HG03378 (cell line): ENCODE data around the gene SYK.

Experiments used
- ATAC-seq: cut with Tn5 transposase; IDR thresholded peaks from one replicate; pipeline ENCODE4 v1.9.1; 2021; ENCODE audit warnings: mild to moderate bottlenecking, moderate library complexity; ENCODE audit not compliant: unreplicated experiment

The SYK gene

DNA sequence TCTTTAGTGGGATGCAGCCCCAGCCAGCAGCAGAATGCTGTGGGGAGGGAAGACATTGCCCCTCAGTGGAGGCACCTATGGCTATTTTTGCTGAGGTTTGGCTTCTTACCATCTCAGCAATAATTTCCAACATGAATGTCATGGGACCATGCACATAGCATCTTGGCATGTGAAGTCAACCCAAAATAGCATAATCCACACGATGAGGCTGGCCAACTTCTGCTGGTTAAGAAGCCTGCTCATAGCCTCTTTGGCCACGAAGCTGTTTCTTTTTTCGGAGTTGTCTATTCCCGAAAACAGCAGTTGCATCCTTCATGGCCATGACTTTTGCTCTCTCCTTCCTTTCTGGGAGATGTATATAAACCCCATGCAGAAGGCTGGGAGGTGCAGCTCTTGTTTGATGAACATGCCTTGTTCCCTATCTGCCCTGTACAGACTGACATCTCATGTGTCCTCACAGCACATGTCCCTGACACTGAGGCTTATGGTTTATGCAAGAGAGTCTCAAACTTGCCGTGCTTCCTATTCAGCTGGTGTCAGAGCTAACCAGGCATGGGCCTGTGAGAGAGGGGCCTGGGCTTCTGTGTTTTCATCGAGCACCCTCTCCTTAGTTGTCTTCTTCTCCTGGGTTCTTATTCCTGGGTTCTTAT, 45.3 kb downstream of the SYK start:
- no peak for ATAC-seq

DNA sequence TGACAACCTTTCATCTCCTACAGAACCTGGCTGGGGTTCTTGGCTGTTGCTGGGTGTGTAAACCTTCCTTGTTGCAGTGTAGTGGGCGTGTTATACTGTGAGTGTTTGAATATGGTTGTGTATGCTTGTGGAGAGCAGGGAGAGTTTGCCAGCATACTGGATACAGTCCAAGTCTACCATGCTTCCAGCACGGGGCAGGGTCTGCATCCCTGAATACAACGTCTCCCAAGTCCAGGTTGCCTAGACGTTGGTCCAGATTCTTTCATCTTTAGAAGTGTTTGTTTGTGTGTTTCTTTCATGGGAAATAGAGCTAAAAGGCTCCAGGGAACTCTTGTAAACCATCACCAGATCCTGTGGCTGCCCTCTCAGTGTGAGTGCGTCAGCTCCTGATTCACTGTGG, 46.4 kb downstream of the SYK start:
- no peak for ATAC-seq

DNA sequence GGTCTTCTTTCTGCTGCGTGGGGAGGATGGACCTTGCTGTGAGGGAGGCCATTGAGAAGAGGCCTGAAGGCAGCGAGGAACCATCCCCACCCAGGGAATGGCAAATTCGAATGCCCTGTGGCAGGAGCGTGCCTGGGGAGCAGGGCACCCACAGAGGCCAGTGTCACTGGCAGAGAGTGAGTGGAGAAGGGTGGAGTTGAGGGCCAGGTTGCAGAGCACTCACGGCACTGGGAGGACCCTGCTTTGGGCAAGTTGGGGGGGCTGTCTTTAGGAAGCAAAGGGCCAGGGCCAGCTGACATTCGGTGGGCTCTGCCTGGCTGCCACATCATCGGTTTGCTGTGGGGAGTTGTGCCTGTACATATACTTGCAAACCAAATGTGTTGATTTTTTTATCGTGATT, 47.2 kb downstream of the SYK start:
- no peak for ATAC-seq

DNA sequence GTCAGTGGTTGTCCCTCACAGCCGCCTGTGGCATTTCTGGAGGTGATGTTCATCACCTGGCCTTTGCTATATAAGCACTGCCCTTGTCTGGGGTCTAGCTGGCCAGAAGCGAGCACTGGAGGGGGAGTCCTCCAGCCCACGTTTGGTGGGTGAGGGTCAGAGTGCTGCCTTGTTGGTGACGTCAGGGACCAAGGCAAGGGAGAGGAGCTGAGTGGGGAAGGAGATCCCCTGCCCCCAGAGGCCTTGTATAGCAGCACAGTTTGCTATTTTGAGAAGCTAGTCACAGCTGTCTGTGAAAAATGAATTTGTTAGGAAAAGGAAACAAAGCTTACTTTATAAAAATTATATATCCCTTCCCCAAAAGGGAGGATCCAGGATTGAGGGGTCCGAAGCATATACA, 49.8 kb downstream of the SYK start:
- ATAC-seq = no peak

DNA sequence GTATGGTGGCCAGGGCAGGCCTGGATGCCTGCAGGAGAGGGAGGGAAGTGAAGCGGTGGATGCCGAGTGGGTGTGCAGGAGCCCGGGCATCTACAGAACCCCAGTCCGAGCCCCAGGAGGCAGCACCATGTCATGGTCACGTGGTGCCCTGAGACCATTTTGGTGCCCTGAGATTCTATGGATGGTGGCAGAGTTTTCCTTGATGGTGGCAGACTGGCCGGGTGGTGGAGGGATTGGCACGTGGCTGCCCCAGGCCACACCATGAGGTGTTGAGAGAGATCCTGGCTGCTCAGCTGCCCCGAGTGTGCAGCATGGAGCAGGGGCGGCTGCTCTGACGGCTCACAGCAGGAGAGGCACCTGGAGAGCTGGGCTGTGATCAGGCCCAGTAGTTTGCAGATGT, 52.3 kb downstream of the SYK start:
- no peak for ATAC-seq

DNA sequence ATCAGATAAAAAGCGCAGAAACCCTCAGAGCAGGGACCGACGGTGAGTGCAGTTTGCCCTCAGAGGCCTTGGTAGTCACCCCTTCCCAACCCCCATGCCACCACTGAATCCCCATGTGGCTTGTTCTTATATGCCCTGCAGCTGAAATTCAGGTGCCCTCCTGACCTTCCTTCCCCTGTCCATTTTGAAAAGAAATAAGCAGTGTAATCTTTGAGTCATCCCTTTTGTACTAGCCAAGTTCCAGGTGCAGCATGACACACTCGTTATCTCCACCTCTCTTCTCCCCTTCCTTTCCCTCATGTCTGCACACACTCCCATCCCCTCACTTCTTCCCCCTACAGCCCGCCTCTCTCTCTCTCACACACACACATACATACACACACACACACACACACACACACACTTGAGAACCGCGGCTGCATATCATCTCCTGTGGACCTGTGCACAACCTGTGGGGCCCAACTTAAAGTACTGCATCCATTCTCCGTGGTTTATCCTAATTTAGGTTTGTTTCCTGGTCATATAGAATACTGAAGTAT, 53.1 kb downstream of the SYK start:
- ATAC-seq = no peak

DNA sequence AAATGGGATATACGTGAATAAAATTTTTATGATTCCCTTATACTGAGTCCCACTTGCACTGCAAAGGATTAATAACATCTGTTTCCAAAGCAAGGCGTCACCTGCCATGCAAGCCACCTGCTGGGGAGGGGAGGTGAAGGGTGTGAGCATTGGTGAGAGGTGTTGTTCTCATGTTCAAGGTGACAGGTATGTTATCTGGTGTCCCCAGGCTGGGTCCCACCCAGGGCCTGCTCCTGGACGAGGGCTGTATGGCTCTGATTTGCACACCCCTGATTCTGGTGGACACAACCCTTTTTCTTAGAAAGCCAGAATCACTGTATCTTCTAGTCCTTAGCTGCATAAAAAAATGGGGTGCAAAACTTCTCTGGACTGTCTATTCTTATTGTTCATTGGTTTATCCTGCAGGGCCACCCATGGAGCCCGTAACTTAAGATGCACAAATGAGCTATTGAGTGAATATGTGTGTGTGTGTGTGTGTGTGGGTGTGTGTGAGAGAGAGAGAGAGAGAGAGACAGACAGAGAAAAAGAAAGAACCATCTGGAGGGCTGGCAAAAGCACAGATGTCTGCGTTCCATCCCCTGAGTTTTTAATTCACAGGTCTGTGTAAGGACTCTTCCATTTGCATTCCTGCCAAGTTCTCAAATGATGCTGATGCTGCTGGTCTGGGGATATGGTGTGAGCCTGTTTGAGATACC, 53.7 kb downstream of the SYK start:
- ATAC-seq = no peak

DNA sequence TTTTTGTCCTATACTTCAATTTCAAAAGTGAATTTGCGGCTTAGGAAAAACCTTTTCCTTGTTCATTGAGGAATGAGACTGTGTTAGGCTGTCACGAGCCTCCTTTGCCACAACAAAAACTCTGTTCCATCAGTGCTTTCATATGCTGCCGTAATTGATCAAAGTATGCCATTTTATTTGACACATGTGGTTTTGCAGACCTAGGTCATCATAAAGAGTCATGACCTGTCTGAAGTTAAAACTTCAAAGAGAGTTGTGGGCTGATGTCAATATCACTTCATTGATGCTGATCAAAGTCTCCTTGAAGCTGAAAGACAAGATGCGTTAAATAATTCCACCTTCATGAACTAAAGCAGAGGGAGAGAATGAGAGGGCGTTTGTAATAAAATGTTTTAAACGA, 55.5 kb downstream of the SYK start:
- ATAC-seq = no peak

DNA sequence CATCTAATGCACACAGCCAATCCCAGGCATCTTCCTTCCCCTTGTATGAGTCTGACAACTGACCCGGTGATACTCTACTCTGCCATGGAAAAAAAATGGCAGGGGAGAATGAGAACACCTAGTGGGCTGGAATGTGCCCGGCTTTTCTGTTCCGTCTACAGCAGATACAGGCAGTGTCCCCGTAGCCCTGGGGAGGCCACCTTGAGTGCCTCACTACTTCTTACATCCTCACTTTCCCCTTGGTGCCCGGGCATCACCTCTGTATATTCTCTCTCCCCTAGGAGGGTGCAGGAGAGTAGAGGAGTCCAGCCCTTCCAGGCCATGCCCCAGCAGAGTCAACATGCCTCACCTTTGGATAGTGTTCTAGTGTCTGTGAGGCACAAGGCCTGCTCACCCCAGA, 56.2 kb downstream of the SYK start:
- no peak for ATAC-seq

DNA sequence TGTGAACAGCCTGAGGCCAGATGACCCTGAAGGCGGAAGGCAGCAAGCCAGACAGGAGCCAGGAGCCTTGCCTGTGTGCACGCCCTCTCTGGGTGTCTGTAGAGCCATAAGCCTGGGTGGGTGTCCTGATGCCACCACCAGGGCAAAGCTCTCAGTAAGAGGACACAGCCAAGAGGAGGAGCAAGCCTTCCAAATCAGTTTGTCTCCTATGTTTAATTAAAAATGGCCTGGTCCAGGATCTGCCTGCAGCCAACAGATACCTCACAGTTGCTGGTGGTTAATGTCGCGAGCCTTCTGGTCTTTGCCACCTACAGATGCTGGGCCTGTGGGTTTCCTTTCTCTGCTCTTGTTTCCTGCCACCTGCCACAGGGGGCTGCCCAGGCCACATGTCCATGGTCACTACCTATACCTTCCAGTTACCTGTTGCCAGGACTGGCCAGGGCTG, 56.9 kb downstream of the SYK start:
- ATAC-seq = no peak

DNA sequence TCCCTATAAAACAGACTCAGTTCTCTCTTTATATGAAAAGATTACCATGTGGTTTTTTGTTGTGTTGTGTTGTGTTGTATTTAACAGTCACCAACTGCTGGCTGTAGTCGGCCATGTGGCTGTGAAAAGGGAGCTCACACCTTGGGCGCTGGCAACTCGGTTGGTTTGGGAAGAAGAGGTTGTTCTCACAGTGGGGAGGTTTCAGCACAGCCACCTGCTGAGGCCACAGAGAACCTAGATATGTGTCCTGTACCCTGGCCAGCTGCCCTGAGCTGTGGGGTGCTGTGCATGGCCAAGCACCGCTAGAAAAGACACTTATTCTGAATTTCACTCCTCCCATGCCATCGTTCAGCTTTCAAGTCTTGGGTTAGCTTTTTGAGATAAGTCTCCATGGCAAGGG, 58.8 kb downstream of the SYK start:
- no peak for ATAC-seq

DNA sequence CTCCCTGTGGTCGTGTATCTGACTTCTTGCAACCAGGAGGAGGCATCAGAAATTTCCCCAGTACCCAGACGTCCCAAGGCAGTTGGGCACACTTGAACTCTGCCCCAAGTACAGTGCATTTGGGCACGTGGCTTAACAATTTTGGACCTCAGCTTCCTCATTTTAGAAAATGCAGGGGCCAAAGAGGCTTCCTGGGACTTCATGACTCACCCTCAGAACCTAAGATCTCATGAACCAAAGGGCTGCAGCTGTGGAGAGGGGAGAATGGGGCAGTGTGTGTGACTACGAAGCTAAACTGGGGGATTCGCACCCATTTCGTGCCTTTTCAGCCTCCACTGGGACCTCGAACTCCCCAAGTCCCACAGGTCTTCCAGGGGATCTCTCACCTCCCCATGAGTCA, 59.2 kb downstream of the SYK start:
- no peak for ATAC-seq

DNA sequence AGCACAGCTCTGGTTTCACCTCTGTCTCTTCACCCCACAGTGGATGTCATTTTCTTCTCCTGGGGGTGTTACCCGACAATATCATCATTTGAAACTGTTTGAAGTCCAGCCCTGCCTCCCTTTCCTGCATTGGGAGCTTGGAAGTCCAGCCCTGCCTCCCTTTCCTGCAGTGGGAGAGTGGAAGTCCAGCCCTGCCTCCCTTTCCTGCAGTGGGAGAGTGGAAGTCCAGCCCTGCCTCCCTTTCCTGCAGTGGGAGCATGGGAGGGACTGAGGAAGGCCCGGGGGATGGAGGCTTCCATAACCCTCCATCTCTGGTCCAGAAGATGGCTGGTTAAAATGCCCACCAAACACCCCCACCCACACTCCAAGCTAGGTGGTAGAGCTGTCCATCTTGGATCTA, 59.8 kb downstream of the SYK start:
- ATAC-seq = no peak

DNA sequence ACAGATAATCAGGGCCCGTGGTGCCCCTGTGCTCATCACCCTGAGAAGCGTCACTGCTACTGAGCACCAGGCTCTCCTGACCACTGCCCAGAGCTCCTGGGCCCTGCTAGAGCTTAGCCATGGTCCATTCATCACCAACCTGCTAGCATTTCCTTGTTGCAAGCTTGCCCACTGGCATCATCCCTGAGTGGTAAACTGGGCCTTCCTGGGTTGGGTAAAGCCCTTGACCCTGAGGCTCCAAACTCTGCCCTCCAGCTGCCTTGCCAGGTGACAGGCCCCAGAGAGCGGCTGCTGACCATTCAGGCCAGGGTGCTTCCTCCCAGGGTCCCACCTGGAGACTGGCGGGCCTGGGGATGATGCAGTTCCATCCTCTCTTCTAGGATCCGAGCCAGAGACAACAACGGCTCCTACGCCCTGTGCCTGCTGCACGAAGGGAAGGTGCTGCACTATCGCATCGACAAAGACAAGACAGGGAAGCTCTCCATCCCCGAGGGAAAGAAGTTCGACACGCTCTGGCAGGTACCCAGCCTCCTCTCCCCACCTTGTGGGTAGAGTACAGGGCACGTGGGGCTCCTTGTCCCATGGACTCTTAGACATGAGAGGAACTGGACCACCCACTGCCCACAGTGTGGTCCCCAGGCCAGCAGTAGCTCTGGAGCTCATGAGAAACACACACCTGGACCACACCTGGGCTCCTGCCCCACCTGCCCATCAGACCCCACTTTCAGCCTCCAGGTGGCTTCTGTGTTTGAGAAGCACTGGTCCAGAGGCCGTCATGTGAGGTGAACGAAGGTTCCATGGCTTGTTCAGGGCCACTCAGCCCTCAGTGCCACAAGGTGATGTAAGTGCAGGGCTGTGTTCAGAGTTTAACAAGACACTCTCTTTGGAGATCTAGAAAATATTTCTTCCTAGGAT, 60.5 kb downstream of the SYK start:
- no peak for ATAC-seq

DNA sequence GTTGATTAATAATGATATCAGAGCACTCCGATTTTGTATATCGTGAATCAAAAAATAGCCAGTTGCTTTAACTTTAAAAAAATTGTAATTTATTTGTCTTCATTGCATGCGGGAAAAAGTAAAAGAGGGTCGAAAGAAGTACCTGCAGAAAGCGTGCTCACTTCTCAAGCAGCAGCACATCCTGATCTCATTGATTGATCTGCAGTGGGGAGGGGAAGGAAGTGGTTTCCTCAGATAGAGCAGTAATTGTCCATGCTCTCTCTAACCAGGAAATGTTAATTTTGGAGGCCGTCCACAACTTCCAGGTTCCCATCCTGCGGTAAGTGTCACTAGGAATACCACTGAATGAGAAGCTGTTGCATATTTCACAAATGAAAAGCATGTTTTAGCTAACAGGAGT, 63.2 kb downstream of the SYK start:
- no peak for ATAC-seq

DNA sequence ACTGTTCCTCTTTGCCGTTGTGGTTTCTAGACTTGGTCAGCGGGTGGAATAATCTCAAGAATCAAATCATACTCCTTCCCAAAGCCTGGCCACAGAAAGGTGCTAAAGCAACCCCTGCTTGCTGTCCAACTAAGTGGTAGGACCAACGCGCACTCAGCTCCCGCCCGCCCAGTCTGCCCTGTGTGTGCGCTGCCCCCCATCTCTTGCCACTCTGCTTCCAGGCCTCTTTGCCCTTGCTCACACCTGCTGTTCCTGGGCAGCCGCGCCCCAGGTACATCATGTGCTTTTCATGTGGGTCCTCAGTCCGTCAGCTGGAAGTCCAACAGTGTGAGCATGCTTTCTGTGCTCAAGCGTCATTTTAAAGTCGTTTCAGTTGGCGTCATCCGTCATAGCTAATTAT, 65.5 kb downstream of the SYK start:
- no peak for ATAC-seq

DNA sequence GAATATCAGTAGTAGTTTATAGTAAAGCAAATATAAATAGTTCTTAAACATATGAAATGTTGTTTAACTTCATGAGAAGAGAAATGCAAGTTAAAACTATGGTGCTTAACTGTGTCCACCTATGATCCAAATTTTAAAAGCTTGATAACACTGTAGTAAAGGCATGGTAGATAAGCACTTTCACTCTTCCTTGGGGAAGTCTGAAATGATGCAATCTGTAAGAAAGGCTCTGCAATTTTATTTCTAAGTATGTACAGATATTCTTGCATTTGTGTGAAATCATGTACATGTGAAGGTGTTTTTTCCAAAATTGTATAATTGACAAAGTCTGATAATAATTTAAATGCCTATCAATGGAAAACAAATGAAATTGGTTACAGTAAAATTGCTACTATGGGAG, 66.9 kb downstream of the SYK start:
- ATAC-seq = no peak

DNA sequence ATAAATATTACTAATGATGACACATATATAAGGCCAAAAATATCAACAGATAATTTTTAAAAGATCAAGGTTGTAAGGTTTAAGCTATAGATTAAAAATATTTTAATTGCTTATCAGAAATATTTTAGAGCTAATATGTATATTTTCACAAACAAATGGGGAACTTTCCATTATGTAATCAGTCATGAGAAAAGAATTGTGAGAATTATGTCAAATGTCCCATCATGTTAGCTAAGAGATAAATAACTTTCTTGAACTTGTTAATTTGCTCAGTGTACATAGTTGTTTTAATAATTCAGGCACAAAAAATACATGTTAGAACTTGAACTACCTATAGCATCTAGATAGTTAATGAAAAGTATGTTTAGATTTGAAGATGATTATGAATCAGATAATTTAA, 67.7 kb downstream of the SYK start:
- no peak for ATAC-seq

DNA sequence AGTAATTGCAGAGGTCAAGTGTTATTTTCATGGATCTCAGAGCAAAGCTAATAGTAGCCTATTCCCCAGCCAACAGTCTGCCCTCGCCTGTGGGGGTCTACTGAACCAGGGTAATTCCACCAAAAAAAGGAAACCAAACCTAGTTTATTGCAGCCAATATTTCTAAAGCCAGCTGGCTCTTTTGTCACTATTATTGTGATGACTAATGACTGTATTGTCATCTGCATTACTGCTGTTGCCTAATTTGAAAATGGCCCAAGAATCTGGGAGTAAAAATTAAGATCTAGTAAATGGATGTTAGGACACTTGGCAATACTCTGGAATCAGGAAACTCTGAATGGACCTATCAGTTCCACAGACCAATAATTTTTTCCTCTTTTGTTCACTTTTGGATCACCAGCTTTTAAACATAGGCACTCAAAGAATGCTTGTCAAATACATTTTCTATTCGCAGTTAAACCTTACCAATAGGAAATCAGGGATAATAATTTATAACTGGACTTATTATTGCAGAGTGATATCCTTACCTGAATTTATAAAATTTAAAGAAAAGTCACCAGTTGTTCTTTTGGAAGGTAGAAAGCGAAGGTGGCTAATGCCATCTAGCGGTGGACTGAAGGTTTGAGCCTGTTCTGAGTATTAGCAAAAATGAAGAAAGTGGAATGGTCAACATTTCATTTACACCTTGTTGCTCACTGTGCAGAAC, 69.2 kb downstream of the SYK start:
- no peak for ATAC-seq

DNA sequence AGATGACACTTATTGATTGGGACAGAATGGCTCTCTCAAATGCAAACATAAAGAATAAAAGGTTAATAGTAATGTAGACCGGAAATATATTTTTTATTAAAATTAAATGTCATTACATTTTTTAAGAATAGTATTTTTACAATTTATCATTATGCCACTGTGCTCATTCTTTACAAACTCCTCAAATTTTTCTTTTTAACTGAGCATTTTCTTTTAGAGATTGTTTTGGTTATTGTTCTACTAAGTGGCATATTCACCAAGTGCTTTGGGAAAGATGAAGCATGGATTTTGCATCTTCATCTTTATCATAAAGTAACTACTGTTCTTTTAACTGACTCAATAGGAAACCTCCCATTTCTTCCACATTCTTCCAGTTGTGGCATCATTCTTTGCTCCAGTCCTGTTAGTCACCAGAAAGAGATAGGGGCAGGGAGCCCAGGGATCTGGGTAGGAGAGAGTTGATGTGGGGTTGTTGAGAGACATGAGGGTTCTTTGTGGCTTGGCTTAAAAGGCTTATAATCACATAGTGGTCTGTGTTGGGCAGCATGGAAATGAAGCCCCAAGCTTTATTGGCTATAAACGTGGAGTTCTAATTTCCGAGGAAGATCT, 69.8 kb downstream of the SYK start:
- no peak for ATAC-seq
